DMS79 (cell line): Measurements from ENCODE around the gene MAPK8IP3.

Source experiments
- DNase-seq: peaks from one replicate; lab custom pipeline; 2025; lab: John Stamatoyannopoulos, UW

Gene MAPK8IP3

GRCh38 chr16:1812732-1813163 is 106.8 kb downstream of the MAPK8IP3 start:
- DNase-seq, result no peak

DNA sequence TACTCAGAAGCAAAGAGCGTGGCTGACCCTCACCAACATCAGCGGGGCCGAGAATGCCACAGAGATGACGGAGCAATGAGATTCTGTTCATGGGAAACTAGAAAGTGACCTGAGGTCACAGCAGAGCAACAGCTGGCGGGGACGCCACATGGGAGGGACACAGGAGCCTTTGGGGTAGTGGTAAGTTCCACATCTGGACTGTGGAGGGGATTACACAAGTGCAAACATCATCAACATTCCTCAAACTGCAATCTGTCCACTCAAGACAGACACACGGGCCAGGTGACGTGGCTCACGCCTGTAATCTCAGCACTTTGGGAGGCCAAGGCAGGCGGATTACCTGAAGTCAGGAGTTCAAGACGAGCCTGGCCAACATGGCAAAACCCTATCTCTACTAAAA is 109.5 kb downstream of the MAPK8IP3 start:
- DNase-seq, result no peak

GRCh38 chr16:1816396-1817275 is 110.6 kb downstream of the MAPK8IP3 start:
- no peak for DNase-seq

DNA sequence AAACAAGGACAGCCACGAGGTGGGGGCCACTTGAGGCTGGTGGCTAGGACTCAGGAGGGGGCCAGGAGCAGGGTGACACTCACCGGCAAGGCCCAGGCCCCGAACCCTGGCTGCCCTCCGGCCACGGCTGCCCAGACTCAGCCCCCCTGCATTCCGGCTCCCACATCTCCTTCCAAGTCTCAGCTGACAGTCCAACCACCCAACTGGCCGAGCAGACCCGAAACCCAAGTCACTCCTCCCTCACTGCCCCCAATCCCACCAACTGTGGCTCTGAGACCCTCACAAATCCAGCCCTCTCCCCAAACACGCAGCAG is 111.2 kb downstream of the MAPK8IP3 start:
- DNase-seq, result no peak

DNA sequence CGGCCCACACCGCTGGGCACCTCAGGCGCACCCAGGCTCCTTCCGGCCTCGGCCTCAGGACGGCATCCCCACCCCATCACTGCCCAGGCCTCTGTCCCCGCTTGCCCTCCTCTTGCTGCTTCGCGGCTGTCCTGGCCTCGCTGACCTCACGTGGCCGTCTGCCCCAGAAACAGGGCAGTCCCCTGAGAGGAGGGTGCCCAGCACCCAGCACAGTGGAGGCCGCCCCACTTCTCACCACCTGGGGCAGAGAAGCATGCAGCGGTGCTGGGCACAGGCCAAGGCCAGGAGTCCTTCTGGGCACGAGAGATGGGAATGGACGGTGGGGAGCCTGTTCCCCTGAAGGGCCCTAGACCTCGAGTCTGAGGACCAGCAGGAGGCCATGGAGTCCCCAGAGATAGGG is 111.7 kb downstream of the MAPK8IP3 start:
- DNase-seq, result no peak

GRCh38 chr16:1818204-1818872 is 112.3 kb downstream of the MAPK8IP3 start:
- DNase-seq, result no peak

DNA sequence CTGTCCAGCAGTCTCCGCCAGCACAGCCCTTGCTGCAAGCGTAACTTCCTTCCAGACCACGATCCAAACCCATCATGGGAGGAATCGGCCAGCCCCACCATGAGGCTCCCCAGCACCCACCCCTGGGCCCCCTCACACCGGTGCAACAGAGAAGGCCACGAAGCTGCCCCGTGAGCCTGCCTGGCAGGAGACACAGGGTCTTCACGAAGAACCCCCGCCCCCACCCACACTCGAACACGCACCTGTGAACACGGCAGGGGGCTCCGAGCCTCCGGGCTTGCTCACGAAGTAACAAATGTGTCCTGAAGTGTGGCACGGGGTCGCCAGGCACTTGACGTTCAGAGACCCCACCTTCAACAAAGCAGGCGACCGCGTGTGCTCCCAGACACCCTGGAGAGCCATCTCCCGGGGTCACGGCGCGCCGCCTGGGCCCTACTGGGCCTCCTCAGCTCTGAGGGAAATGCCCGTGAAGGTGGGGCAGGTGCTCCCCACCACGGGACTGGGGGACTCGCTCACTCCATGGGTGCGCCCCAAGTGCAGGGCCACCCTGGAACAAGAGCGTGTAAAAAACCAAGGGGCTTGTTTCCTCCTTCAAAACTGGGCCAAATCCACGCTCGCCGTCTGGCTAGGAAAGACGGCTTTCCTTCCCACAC is 113.0 kb downstream of the MAPK8IP3 start:
- no peak for DNase-seq

GRCh38 chr16:1819611-1820010 is 113.6 kb downstream of the MAPK8IP3 start:
- no peak for DNase-seq
